ENCODE results near the gene KRTAP5-8. TPM values are rescaled to one million over a fixed set of nuclear protein-coding genes. Genes with fewer than 3 reads are reported as not detected.
"Not testable (repeated sequence)": the region's sequence is repeated elsewhere in the genome, so short reads cannot be mapped to it uniquely, and the experiment has no call there.

KRTAP5-8 gene
- total and polyA plus RNA-seq, 9 of the 15 experiments (the other 6 are each of a cell fraction or from before 2014, with no cell fraction given), result not detected

DNA sequence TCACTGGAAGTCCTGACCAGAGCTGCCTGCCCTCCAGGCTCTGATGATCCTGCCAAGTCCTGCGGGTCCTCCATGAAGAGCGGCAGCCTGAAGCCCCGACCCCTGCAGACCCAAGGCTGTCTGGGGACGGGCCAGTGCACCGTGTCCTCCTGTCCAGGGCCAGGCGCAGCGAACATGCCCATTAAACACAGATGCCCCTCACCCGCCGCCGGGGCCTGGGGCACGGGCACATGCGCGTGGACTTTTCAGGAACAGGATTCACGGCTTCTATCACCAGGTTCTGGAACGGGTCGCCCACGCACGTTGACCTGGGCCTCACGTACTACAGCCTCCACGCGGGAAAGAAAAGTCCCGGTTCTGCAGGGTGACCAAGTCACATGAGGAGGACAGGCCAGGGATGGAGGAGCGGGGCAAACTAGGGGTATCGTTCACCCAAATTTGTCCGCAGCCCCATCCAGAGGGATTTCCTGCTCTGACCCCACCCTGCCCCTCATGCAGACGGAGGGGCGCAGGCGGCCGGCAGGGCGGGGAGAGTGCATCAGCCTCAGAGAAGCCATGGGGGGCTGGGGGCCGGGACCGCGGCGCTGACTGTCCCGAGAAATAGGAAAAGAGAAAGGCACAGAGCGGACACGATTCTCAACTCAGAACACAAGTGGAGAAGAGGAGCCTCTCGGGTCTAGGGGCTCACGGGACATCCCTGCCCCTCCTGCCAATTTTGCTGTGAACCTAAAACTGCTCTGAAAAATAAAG is 33.5 kb downstream of the KRTAP5-8 start:
- CTCF ChIA-PET (ENCODE audit: low intra/inter-chr PET ratio); H3K79me2 ChIP-seq (ENCODE audit: control insufficient read depth, insufficient read depth, low read length); DNase-seq (ENCODE audit: extremely low read depth in 1 of 4, low spot score in 3 of 4); BruUV-seq (replicated peaks); H3K4me1 ChIP-seq (replicated peaks in 1 of 2; ENCODE audit: control insufficient read depth in 2 of 2, insufficient read depth in 2 of 2, low read length in 2 of 2); H4K20me1 ChIP-seq (replicated peaks; ENCODE audit: control insufficient read depth, insufficient read depth, low read length); H3K4me3 ChIP-seq; intact Hi-C loops (cut with micrococcal nuclease); FAIRE-seq; ATAC-seq; H3K4me2 ChIP-seq (ENCODE audit: insufficient read depth, low read length); in situ Hi-C loops (cut with MboI); H3K36me3 ChIP-seq (ENCODE audit: control insufficient read depth, insufficient read depth, low read length); H2AFZ ChIP-seq (ENCODE audit: low read depth, low read length); H3K9me1 ChIP-seq (ENCODE audit: control insufficient read depth, insufficient read depth, low read length); H3K27ac ChIP-seq (ENCODE audit: extremely low read depth, low read depth, low read length); H3K9me3 ChIP-seq (replicated peaks; ENCODE audit: control insufficient read depth, insufficient read depth, low read depth, low read length); POLR2A ChIA-PET; H3K9ac ChIP-seq (ENCODE audit: insufficient read depth in 1 of 2, low read depth in 2 of 2, low read length in 2 of 2): not testable (repeated sequence)
- 7% methylated on average over 30 of the region's 39 CpGs for WGBS (ENCODE audit: insufficient coverage, low coverage, missing lambda C conversion rate)
- H3K27me3 ChIP-seq (ENCODE audit: control insufficient read depth in 2 of 2, insufficient read depth in 2 of 2, low read length in 2 of 2), result peaks cover 40 to 68% of the 10 kb centered on the region in 2 experiments

DNA sequence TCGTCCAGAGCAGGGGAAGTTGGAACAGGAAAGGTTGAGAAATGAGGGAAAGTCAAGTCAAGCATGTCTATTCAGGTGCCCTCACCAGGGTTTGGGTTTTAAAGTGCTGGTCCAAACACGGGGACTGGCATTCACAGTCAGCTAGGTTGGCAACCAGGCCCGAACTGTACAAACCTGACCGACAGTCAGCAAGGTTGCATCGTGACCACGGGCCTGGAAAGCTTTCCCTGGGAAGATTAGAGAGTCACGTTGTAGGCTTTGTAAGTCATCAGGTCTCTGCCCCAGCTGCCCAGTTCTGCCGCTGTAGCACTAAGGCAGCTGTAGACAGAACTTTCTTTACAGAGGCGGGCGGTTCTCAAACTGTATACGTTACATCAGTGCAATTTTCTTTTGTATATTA is 35.0 kb downstream of the KRTAP5-8 start:
- Histone ChIP-seq H3K9me3 (replicated peaks; ENCODE audit: control insufficient read depth, insufficient read depth, low read depth, low read length) (no peaks in the 10 kb centered on the region), H3K4me1 (replicated peaks in 1 of 2; ENCODE audit: control insufficient read depth in 2 of 2, insufficient read depth in 2 of 2, low read length in 2 of 2) (no peaks in the 10 kb centered on the region), H3K4me2 (ENCODE audit: insufficient read depth, low read length) (no peak overlapping the region), H3K79me2 (ENCODE audit: control insufficient read depth, insufficient read depth, low read length) (no peaks in the 10 kb centered on the region), H3K27ac (ENCODE audit: extremely low read depth, low read depth, low read length) (no peak overlapping the region), H3K4me3 (no peak overlapping the region), H3K27me3 (ENCODE audit: control insufficient read depth in 2 of 2, insufficient read depth in 2 of 2, low read length in 2 of 2) (peaks cover 45 to 66% of the 10 kb centered on the region in 2 experiments), H4K20me1 (replicated peaks; ENCODE audit: control insufficient read depth, insufficient read depth, low read length) (no peaks in the 10 kb centered on the region), H3K36me3 (ENCODE audit: control insufficient read depth, insufficient read depth, low read length) (no peaks in the 10 kb centered on the region), H3K9me1 (ENCODE audit: control insufficient read depth, insufficient read depth, low read length) (no peaks in the 10 kb centered on the region), H2AFZ (ENCODE audit: low read depth, low read length) (no peak overlapping the region), H3K9ac (ENCODE audit: insufficient read depth in 1 of 2, low read depth in 2 of 2, low read length in 2 of 2) (no peak overlapping the region)
- no peak for FAIRE-seq
- ChIA-PET POLR2A (interaction anchor here (0.8 kb wide), 1 partner anchor 10 kb away, joined by 3 read pairs; the partner anchor contains the start of gene KRTAP5-11), CTCF (ENCODE audit: low intra/inter-chr PET ratio) (interaction anchor here (0.6 kb wide), 1 partner anchor 249 kb away, joined by 3 read pairs; no protein-coding TSS in a partner anchor)
- intact Hi-C loops (cut with micrococcal nuclease), result no loop called here
- in situ Hi-C loops (cut with MboI), result no loop called here
- DNase-seq (ENCODE audit: extremely low read depth in 1 of 4, low spot score in 3 of 4), result no peak
- ATAC-seq, result no peak
- 2% methylated on average over 11 of the region's 11 CpGs for WGBS (ENCODE audit: insufficient coverage, low coverage, missing lambda C conversion rate)
- no peak for TF ChIP-seq MEF2D (tag; conservative IDR thresholded peaks at IDR 0.05; ENCODE audit: low read depth)
- no TSS peak for BruUV-seq (replicated peaks)
